GOT3 (cell line): Measurements from ENCODE around the gene VWA5B1.

ENCODE experiments used
- DNase-seq: peaks from one replicate; lab custom pipeline; 2025; ENCODE audit warnings: mixed read lengths; lab: John Stamatoyannopoulos, UW

Gene VWA5B1

DNA sequence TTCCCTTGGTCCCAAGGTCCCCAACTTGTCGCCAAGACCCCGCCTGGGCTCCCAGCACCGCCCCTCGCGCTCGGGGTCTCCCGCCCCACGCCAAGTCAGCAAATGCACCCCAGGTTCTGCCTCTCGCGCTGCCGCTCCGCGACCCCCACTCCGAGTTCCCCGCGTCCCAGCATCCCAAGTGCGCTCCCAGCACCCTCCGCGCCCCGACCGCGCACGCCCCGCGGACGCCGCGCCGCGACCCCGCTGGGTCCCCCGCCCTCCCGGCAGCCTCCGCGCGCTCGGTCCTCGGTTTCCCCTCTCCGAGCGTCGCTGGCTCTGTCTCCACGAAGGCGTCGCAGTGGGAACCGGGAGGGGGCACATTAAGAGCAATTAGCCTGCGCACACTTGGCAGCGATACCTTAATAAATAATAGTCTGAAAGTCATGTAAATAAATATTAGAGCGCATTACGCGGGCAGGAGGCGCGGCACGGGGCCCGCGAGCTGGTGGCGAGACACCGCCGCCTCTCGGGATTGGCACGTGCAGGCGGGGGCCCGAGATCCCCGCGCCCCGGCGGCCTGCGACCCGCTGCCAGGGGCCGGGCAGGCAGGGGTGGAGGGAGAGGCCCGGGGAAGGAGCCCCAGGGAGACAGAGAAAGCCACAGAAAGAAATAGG, 75.9 kb downstream of the VWA5B1 start:
- no peak for DNase-seq

- no peak for DNase-seq
These were observed 76.5 kb downstream of the VWA5B1 start for GRCh38 chr1:20367116-20367585.

- no peak for DNase-seq
These were observed 77.0 kb downstream of the VWA5B1 start for GRCh38 chr1:20367626-20368025.

- no peak for DNase-seq
These were observed 78.3 kb downstream of the VWA5B1 start for GRCh38 chr1:20368866-20369470.

GRCh38 chr1:20370698-20371097, 80.0 kb downstream of the VWA5B1 start:
- DNase-seq, result no peak

DNA sequence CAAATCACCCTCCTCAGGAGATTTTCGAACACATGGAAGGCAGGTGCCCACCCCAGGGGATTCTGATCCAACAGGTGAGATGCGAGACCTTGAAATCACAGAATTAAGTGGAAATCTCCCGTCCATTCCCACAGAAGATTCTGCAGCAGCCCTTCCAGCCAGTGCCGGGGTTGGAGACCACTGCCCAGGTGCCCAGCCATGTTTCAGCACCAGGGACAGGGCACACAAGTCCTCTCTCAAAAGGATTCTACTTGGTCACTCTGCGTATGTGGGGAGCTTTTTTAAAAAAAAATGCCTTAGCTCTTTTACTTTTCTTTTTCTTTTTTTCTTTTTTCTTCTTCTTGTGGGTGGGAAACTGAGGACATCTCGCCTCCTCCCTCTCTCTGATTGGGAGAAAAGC, 80.7 kb downstream of the VWA5B1 start:
- DNase-seq, result no peak

DNA sequence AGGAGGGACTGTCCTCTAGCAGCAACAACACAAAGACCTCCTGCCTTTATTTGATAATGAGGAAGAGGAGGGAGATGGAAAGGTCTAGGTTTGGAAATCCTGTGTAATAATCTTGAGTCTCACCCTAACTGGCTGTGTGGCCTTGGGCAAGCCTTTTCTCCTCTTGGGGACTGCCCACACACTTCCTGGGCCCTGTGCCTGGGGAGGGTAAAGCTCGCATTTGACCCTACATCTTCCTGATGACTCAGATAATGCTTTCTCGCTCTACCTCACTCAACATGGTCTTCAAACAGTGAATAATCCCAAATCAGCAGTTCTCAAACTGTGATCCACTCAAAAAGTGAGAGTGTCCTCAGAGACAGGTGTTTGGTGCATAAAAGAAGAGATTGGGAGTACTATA, 81.2 kb downstream of the VWA5B1 start:
- DNase-seq, result no peak

GRCh38 chr1:20372676-20373075, 82.0 kb downstream of the VWA5B1 start:
- DNase-seq, result no peak

DNA sequence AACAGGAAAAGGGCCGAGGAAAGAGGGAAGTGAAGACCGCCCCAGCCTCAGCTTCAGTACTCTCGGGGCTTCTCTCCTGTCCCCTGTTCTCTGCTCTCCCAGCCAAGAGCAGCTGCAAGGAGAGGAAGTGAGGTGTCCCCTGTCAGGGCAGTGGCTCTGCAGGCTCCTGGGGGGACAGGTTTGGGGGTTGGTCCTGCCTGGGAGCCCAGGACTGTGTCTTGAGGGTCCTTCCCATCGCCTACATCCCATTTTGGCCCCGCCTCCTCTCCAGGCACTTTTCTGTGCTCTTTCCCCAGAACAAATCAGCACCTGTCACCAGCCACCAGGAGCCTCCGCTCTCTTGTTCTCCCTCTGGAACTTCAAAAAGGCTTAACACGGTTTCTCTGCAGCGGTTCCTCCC, 82.6 kb downstream of the VWA5B1 start:
- no peak for DNase-seq

DNA sequence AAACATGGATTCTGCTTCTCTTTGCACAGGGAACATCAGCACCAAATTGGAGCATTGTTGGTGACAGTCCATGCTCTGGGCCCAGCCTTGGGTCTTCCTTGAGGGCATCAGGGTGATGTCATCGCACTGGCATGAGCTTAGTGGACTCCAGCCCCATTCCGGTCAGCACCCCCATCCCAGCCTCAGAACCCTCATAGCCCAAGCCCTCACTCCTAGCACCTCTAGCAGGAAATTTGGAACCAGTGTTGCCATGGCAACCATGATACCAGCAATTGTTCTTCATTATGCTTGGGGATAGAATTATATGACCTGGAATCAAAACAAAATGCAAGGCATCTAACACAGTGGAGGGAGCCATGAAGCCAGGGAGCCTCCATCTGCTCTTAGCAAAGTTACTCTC, 83.1 kb downstream of the VWA5B1 start:
- no peak for DNase-seq

- DNase-seq, result no peak
These were observed 84.9 kb downstream of the VWA5B1 start for GRCh38 chr1:20375563-20375962.

DNA sequence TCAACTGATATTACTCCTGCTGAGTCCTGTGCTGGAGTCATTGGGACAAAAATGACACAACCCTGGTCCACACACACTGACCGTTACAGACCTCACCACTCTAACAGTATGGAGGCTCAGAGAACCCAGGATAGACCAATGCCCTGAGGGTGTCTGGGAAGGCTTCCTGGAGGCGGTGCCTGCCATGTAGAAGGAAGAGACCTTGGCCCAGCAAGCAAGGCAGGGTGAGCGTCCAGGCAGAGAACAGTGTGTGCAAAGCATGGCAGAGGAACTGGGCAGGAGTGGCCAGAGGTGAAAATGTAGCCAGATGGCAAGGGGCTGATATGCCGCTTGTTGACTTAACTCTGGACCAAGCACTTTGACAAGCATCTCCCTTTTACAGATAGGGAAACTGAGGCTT, 85.5 kb downstream of the VWA5B1 start:
- no peak for DNase-seq

GRCh38 chr1:20376880-20377494, 86.3 kb downstream of the VWA5B1 start:
- no peak for DNase-seq

DNA sequence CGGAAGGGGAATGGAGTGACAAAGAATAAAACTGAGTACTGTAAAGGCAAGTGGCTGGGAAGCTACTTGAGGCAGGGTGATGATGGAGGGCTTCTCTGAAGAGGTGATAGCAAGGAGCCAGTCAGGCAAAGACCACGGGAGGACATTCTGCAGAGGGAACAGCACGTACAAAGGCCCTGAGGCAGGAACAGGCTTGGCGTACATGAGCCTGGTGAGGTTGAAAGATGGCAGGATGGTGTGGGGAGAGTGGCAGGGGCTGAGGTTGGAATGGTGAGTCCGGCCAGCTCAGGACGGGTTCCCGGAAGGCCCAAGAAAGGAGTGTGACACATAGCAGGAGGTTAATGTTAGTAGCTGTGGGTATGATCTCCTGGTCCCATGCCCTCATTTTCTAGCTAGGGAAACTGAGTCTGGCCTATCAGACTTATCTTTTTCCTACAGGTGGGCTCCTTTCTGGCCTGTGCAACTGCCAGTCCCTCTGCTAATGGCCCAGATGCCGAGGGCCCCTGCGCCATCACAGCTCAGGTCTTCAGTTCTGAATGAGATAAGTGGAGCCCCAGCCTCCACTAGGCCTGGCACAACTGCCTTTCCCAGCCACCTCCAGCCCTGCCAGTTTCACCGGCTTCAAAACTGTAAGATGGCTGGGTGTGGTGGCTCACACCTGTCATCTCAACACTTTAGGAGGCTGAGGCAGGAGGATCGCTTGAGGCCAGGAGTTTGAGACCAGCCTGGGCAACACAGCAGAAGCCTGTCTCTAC, 87.0 kb downstream of the VWA5B1 start:
- DNase-seq, result no peak

- DNase-seq, result no peak
These were observed 88.4 kb downstream of the VWA5B1 start for GRCh38 chr1:20379075-20379474.

- no peak for DNase-seq
These were observed 89.5 kb downstream of the VWA5B1 start for GRCh38 chr1:20380175-20380574.

- no peak for DNase-seq
These were observed 90.0 kb downstream of the VWA5B1 start for GRCh38 chr1:20380616-20381035.

DNA sequence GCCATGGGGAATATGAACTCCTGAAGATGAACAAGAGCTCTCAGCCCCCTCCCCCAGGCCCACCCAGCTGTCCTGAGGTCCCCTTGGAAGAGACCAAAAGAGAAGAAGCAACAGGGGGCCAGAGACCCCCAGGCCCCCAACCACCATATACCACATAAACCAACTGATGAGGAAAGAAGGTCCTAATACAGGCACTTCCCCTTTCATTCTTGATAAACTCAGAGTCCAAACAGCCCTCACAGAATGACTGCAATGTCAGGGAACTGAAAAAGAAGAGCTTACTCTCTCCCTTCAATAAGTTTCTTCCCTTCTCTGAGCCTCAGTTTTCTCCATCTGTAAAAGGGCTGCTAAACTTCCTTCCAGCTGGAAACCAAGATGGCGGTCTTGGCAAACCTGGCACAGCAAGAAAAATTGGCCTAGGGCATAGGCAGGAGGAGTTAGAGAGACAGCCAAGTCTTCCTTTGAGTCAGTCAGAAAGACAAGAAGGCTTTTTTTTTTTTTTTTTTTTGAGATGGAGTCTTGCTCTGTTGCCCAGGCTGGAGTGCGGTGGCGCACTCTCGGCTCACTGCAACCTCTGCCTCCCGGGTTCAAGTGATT, 90.5 kb downstream of the VWA5B1 start:
- no peak for DNase-seq

GRCh38 chr1:20381961-20382360, 91.3 kb downstream of the VWA5B1 start:
- no peak for DNase-seq

- no peak for DNase-seq
These were observed 92.0 kb downstream of the VWA5B1 start for GRCh38 chr1:20382711-20383110.

- no peak for DNase-seq
These were observed 93.0 kb downstream of the VWA5B1 start for GRCh38 chr1:20383631-20384030.

GRCh38 chr1:20385630-20386029, 95.0 kb downstream of the VWA5B1 start:
- DNase-seq, result no peak
